Measurements from ENCODE around the gene NOTCH3. TPM values are rescaled to one million over a fixed set of nuclear protein-coding genes. Genes with fewer than 3 reads are reported as not detected.

NOTCH3 gene
- 0.52 and 5.2 TPM in 2 replicates for total RNA-seq

GRCh38 chr19:15200553-15201364 is at the start of gene NOTCH3:
Gene NOTCH3 (minus strand): TSS chr19:15200995. CDS start chr19:15200905, 90 bp downstream.

Other genes with a start within 250 kb of the NOTCH3 start
- not detected in 2 replicates for gene SLC1A6, start 221.1 kb downstream of the NOTCH3 start, total RNA-seq
- gene CASP14, start 151.5 kb downstream of the NOTCH3 start, total RNA-seq: not detected in 2 replicates
- not detected in 2 replicates for gene OR1I1, start 118.8 kb downstream of the NOTCH3 start, total RNA-seq
- gene SYDE1, start 93.6 kb downstream of the NOTCH3 start, total RNA-seq: 10.9 and 15.5 TPM in 2 replicates
- 0.09 and 0.11 TPM in 2 replicates for gene EPHX3, start 31.5 kb upstream of the NOTCH3 start, total RNA-seq
- gene BRD4, start 131.5 kb upstream of the NOTCH3 start, total RNA-seq: 9.2 and 9.8 TPM in 2 replicates
- gene AKAP8, start 178.8 kb upstream of the NOTCH3 start, total RNA-seq: 15.6 and 18.5 TPM in 2 replicates
- gene AKAP8L, start 218.0 kb upstream of the NOTCH3 start, total RNA-seq: 43.7 and 51.1 TPM in 2 replicates
- gene WIZ, start 249.0 kb upstream of the NOTCH3 start, total RNA-seq: 3.9 and 4.6 TPM in 2 replicates

All from dermis lymphatic vessel endothelial cell (primary cell).